Measurements from ENCODE around the gene PAPPA. TPM values are rescaled to one million over a fixed set of nuclear protein-coding genes. Genes with fewer than 3 reads are reported as not detected.

PAPPA gene
- total and polyA plus RNA-seq, 2 of the 8 experiments (the other 6 are each of a cell fraction or from before 2014, with no cell fraction given) = 0.18 to 0.63 TPM

- Histone ChIP-seq H3K4me1 (replicated peaks in 1 of 4; ENCODE audit: control insufficient read depth in 3 of 4, insufficient read depth in 4 of 4, low read length in 3 of 4) (peaks cover 4 to 22% (median 8%) of the 10 kb centered on the region in 4 experiments; a peak in 5 of 7 replicates), H3K36me3 (ENCODE audit: control insufficient read depth in 2 of 4, insufficient read depth in 4 of 4, low read length in 3 of 4) (no peaks in the 10 kb centered on the region), H2AK5ac (ENCODE audit: low read depth, low read length) (no peak overlapping the region), H2BK12ac (ENCODE audit: low read depth, low read length) (peak overlapping the region; percentile 78; the same call in 1 of the 2 replicates), H2BK20ac (ENCODE audit: low read length) (peak overlapping the region; percentile 56; the same call in 1 of the 2 replicates), H3K27me3 (replicated peaks in 1 of 4; ENCODE audit: control insufficient read depth in 3 of 4, extremely low read depth in 1 of 4, insufficient read depth in 3 of 4, low read length in 3 of 4) (peaks cover 8 to 35% (median 28%) of the 10 kb centered on the region in 4 experiments), H2BK15ac (ENCODE audit: low read length) (no peak overlapping the region), H3K79me2 (ENCODE audit: control insufficient read depth in 1 of 2, insufficient read depth in 2 of 2, low read length in 2 of 2) (no peaks in the 10 kb centered on the region), H3K23me2 (ENCODE audit: low read depth, low read length) (peaks cover 22% of the 10 kb centered on the region), H3K27ac (ENCODE audit: low read depth, low read length) (no peak overlapping the region), H2AFZ (ENCODE audit: low read length) (peak overlapping the region; percentile 31; the same call in 1 of the 2 replicates), H4K8ac (ENCODE audit: extremely low read depth, insufficient read depth, low read length) (peak overlapping the region; percentile 77; the same call in 1 of the 2 replicates), H3K4me3 (ENCODE audit: extremely low read depth in 1 of 4, insufficient read depth in 2 of 4, low read depth in 3 of 4, low read length in 4 of 4) (peak overlapping the region; percentile 49 to 64 (median 56)), H3K14ac (ENCODE audit: insufficient read length) (no peak overlapping the region), H4K91ac (replicated peaks; ENCODE audit: insufficient read length, low read length) (no peak overlapping the region), H3K18ac (ENCODE audit: extremely low read depth, low read length) (peak overlapping the region; percentile 61; the same call in 1 of the 2 replicates), H3K23ac (ENCODE audit: insufficient read length) (no peak overlapping the region), H3K79me1 (ENCODE audit: low read depth, low read length) (no peaks in the 10 kb centered on the region), H4K20me1 (replicated peaks in 1 of 2; ENCODE audit: control insufficient read depth in 1 of 2, insufficient read depth in 2 of 2, low read length in 2 of 2) (no peaks in the 10 kb centered on the region), H4K5ac (ENCODE audit: insufficient read length, low read depth, low read length) (no peak overlapping the region), H3K56ac (replicated peaks; ENCODE audit: insufficient read length, low read depth, low read length) (no peak overlapping the region), H3K9ac (replicated peaks in 1 of 4; ENCODE audit: extremely low read depth in 1 of 4, low read depth in 3 of 4, low read length in 3 of 4) (peak overlapping the region in 2 of 4 experiments; percentile 15 to 44; a peak in 2 of 7 replicates), H3K4me2 (ENCODE audit: insufficient read depth in 1 of 2, low read depth in 2 of 2, low read length in 2 of 2) (peak overlapping the region; percentile 93 to 95), H3K9me3 (ENCODE audit: insufficient read depth in 2 of 2, low read depth in 1 of 2, low read length in 1 of 2) (no peaks in the 10 kb centered on the region), H3K4ac (replicated peaks; ENCODE audit: insufficient read length, low read depth, low read length) (peak overlapping the region; percentile 12), H2BK5ac (ENCODE audit: low read depth, low read length) (no peak overlapping the region; the same call in 1 of the 2 replicates), H2BK120ac (replicated peaks; ENCODE audit: low read depth, low read length) (no peak overlapping the region)
- 1% methylated on average over 32 of the region's 74 CpGs; no CpG with 5 or more reads in 1 of the 2 experiments for WGBS, 2 experiments (ENCODE audit: extremely low coverage in 1 of 2, insufficient coverage in 1 of 2, insufficient read length in 1 of 2, insufficient replicate concordance in 2 of 2, low coverage in 1 of 2, low lambda C conversion rate in 2 of 2, missing lambda C conversion rate in 1 of 2)
- POLR2A ChIA-PET (ENCODE audit: partially characterized antibody) = interaction anchor here (0.9 kb wide), 1 partner anchor 342 kb away, joined by 3 read pairs; no protein-coding TSS in a partner anchor
- FAIRE-seq (no peak), DNase-seq (ENCODE audit: low read depth in 1 of 2, low spot score in 2 of 2) (peak in 1 of 2 experiments; percentile 71)
- CTCF ChIA-PET (ENCODE audit: partially characterized antibody) = interaction anchor here (1.1 to 4.3 kb wide), 5 partner anchors 10 to 416 kb away, joined by 5 to 38 read pairs (median 12); no protein-coding TSS in a partner anchor
- TF ChIP-seq, protein P1, sequence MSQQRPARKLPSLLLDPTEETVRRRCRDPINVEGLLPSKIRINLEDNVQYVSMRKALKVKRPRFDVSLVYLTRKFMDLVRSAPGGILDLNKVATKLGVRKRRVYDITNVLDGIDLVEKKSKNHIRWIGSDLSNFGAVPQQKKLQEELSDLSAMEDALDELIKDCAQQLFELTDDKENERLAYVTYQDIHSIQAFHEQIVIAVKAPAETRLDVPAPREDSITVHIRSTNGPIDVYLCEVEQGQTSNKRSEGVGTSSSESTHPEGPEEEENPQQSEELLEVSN (IDR thresholded peaks at IDR 0.05) = no peak
- TF ChIP-seq TBP (IDR thresholded peaks at IDR 0.05; ENCODE audit: low read depth, low read length) (no peak), SIN3A (conservative IDR thresholded peaks at IDR 0.05 in 1 of 2, IDR thresholded peaks at IDR 0.05 in 1 of 2; ENCODE audit: low read depth in 1 of 2, low read length in 2 of 2) (no peak), SRF (IDR thresholded peaks at IDR 0.05; ENCODE audit: low read depth, low read length) (no peak), JUND (IDR thresholded peaks at IDR 0.05; ENCODE audit: low read length) (no peak), JUN (IDR thresholded peaks at IDR 0.05; ENCODE audit: low read depth, low read length) (no peak), RNF2 (IDR thresholded peaks at IDR 0.05; ENCODE audit: borderline replicate concordance, low read depth, low read length, missing control alignments, poor library complexity, severe bottlenecking) (no peak), SP2 (IDR thresholded peaks at IDR 0.05; ENCODE audit: low read length) (no peak)
- TF ChIP-seq, protein P2, sequence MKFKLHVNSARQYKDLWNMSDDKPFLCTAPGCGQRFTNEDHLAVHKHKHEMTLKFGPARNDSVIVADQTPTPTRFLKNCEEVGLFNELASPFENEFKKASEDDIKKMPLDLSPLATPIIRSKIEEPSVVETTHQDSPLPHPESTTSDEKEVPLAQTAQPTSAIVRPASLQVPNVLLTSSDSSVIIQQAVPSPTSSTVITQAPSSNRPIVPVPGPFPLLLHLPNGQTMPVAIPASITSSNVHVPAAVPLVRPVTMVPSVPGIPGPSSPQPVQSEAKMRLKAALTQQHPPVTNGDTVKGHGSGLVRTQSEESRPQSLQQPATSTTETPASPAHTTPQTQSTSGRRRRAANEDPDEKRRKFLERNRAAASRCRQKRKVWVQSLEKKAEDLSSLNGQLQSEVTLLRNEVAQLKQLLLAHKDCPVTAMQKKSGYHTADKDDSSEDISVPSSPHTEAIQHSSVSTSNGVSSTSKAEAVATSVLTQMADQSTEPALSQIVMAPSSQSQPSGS (IDR thresholded peaks at IDR 0.05; ENCODE audit: low read length) = no peak
Observed at GRCh38 chr9:116154334-116154975, 864 bp downstream of the PAPPA start.

Data from H1 (cell line).